ENCODE measurements around the gene VAMP2.

DNA sequence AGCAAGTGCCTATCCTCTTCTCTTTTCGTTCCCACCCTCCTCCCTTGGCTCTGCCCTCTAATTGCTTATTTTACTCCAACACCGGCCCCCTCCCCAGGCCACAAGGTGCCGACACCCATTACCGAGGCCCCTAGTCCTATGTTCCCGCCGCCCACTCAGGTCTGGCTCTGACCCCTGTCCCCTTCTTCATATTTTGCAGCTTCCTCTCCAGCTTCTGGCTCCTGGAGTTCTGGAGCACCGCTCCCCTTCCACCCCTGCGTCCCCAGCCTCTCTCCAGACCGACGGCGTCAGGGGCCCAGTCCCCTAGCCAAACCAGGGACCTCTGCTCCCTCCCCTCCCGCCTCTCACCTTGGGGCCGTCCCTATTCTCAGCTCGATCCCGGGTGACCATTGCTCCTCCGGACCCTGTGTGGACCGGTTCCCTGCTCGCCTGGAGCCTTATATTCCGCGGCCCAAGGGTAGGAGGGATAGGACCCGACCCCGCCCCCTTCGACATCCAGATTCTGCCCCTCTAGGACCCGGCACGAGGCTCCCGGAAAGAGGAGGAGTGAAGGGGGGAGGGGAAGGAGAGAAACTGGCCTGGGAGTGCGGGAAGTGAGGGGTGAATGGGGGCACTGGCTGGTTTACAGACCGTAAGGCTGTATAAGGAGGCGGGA is 38.9 kb downstream of the VAMP2 start, which contains the start of gene HES7:
- TF ChIP-seq CTCF (IDR thresholded peaks at IDR 0.05 in 4 of 5, conservative IDR thresholded peaks at IDR 0.05 in 1 of 5), result no peak
- no peak for TF ChIP-seq POLR2A (IDR thresholded peaks at IDR 0.05)
